WI38 (cell line): ENCODE results near the gene ZSCAN21.
A peak's percentile ranks its signal among the peaks of the same experiment; 100 is the strongest.

Source experiments
- H3K4me3 ChIP-seq: 2 replicates; pipeline ENCODE4 v1.5.1; 2011; ENCODE audit warnings: low read depth, mild to moderate bottlenecking, control low read depth, low read length
- CTCF ChIP-seq: IDR thresholded peaks from 2 replicates; pipeline ENCODE4 v1.5.1; 2012; ENCODE audit warnings: low read depth, mild to moderate bottlenecking, control low read depth, low read length

The ZSCAN21 gene

GRCh38 chr7:100077205-100077604 is 27.6 kb downstream of the ZSCAN21 start:
- H3K4me3 ChIP-seq = no peak overlapping the region
- TF ChIP-seq CTCF = no peak

GRCh38 chr7:100079024-100079560 is 29.5 kb downstream of the ZSCAN21 start:
- no peak overlapping the region for H3K4me3 ChIP-seq
- no peak for TF ChIP-seq CTCF

- TF ChIP-seq CTCF = no peak
- peak overlapping the region; percentile 84 for H3K4me3 ChIP-seq
Measured at GRCh38 chr7:100080907-100081534, 31.4 kb downstream of the ZSCAN21 start.

- TF ChIP-seq CTCF = peak; percentile 70
- H3K4me3 ChIP-seq = peak within 1 kb of the TSS; percentile 84
Measured at GRCh38 chr7:100081535-100082102, 32.0 kb downstream of the ZSCAN21 start, which contains the start of gene ZNF3. Gene ZNF3 (minus strand): TSS chr7:100081723. CDS start chr7:100077357, 4,366 bp downstream.

- no peak overlapping the region for H3K4me3 ChIP-seq
- no peak for TF ChIP-seq CTCF
Measured at GRCh38 chr7:100082978-100083377, 33.4 kb downstream of the ZSCAN21 start.

GRCh38 chr7:100085515-100085914 is 35.9 kb downstream of the ZSCAN21 start:
- no peak overlapping the region for H3K4me3 ChIP-seq
- TF ChIP-seq CTCF = no peak

GRCh38 chr7:100087055-100087750 is 37.6 kb downstream of the ZSCAN21 start:
- no peak for TF ChIP-seq CTCF
- no peak overlapping the region for H3K4me3 ChIP-seq
